H7 (cell line): ENCODE data around the gene SOS2. TPM values are rescaled to one million over a fixed set of nuclear protein-coding genes. Genes with fewer than 3 reads are reported as not detected.
"Not testable (repeated sequence)": the region's sequence is repeated elsewhere in the genome, so short reads cannot be mapped to it uniquely, and the experiment has no call there.

Source experiments
- DNase-seq: peaks from one replicate; pipeline ENCODE4 v3.0.0; 2012
- H3K27me3 ChIP-seq: 2 replicates; pipeline ENCODE4 v1.6.0; 2011; ENCODE audit warnings: mild to moderate bottlenecking, low read length; ENCODE audit not compliant: control insufficient read depth, insufficient read depth
- H3K36me3 ChIP-seq: replicated peaks from 2 replicates; pipeline ENCODE4 v1.5.1; 2011; ENCODE audit warnings: low read length; ENCODE audit not compliant: control insufficient read depth, insufficient read depth
- H3K4me3 ChIP-seq: 2 replicates; pipeline ENCODE4 v1.5.1; 2011; ENCODE audit warnings: low read depth, mild to moderate bottlenecking, control low read depth, low read length, moderate library complexity; ENCODE audit not compliant: insufficient read depth
- total RNA-seq: library from RNA; depleted of rRNA; stranded (reverse); fragments of >200 nt; shearing (Covaris generic); gene quantifications from 2 replicates; pipeline ENCODE4 v1.2.3, GENCODE V29; 2014

SOS2 gene
- total RNA-seq, 1 experiment from 2014 or later = 12.9 TPM

- H3K36me3 ChIP-seq = no peaks in the 10 kb centered on the region
- no peak overlapping the region for H3K4me3 ChIP-seq
- no peak for DNase-seq
- H3K27me3 ChIP-seq = no peaks in the 10 kb centered on the region
These were observed 140.0 kb downstream of the SOS2 start for GRCh38 chr14:50091240-50091913.

GRCh38 chr14:50089208-50089607, 142.2 kb downstream of the SOS2 start:
- H3K27me3 ChIP-seq = no peaks in the 10 kb centered on the region

DNA sequence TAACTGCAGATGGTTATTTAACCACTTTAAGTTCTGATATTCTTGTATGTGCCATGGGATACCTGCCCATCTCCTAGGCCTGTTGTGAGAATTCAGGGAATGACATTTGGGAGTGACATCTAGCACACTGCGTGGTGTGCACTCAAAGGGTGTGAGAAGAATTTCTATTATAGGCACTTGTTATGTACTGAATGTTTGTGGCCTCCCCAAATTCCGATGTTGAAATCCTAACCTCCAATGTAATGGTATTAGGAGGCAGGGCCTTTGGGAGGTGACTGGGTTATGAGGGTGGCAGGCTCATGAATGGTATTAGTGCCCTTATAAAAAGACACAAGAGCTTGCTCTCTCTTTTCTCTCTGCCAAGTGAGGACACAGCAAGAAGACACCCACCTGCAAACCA, 142.6 kb downstream of the SOS2 start:
- DNase-seq = no peak
- Histone ChIP-seq H3K27me3 (no peaks in the 10 kb centered on the region), H3K4me3 (no peak overlapping the region), H3K36me3 (no peaks in the 10 kb centered on the region)

More at GRCh38 chr14:50089208-50089607, 142.2 kb downstream of the SOS2 start:
- Histone ChIP-seq H3K4me3 (no peak overlapping the region), H3K36me3 (no peaks in the 10 kb centered on the region)
- no peak for DNase-seq

DNA sequence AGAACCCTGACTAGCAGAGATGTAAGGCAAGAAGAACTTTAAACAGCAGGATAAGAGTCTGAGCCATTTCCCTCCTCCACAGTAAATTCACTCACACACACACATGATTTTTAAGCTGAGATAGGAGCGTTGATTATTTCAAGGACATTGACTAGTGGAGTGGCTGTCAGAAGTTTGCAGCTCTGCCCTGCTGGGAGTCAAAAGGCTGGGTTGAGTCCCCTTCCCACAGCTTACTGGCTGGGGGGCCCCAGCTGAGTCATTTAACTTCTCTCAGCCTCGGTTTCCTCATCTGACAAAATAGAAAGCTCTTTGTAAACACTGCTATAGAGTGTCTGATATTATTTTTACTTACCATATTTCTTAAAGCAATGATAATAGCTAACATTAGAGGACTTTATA, 143.3 kb downstream of the SOS2 start:
- no peaks in the 10 kb centered on the region for H3K36me3 ChIP-seq
- DNase-seq = no peak

DNA sequence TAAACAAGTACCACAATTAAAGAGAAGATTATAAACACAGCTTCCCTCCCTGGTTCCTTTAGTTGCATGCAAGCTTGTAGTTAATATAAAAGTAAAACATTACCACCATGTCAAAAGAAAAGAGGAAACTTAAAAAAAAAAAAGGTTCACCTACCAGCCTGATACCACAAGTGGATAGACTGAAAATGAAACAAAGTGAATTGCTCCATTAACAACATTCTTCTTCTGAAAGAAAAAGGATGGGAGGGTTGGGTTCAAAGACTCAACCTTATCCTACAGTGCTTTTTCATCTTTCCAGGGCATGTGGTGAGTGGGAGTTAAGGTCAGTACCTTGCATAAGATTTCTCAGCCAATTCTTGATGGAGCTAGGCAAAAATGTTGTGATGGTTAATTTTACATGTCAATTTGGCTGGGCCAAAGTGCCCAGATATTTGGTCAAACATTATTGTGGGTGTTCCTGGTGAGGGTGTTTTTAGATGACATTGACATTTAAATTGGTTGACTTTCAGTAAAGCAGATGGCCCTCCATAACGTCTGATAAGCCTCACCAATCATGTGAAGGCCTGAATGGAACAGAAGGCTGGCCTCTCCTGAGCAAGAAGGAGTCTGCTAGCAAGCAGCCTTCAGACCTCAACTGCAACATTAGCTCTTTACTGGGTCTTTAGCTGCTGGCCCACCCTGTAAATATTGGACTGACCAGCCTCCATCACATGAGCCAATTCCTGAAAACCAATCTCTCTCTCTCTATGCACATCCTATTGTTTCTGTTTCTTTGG, 143.8 kb downstream of the SOS2 start:
- Histone ChIP-seq H3K4me3 (no peak overlapping the region), H3K27me3 (no peaks in the 10 kb centered on the region), H3K36me3 (no peaks in the 10 kb centered on the region)
- DNase-seq = no peak

More for the DNA sequence above, 143.3 kb downstream of the SOS2 start:
- H3K27me3 ChIP-seq = no peaks in the 10 kb centered on the region
- no peak overlapping the region for H3K4me3 ChIP-seq

DNA sequence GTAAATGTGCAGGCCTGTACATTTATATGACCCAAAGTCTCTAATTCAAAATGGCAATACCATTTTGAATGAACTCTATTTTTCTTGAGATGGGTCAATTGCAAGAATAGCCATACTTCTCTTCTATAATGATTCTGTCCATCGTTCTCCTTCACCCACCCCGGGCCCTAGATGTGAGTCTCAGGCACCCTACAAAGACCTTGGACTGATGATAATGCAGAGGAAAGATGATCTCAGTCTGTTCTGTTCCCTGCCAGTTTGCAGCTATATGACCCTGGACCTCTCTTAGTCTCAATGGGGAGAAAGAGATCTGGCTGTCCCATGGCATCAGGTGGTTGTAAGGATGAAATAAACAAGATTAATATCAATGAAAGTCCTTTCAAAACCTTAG, 145.1 kb downstream of the SOS2 start:
- no peak for DNase-seq
- Histone ChIP-seq H3K27me3 (no peaks in the 10 kb centered on the region), H3K4me3 (no peak overlapping the region), H3K36me3 (no peaks in the 10 kb centered on the region)

DNA sequence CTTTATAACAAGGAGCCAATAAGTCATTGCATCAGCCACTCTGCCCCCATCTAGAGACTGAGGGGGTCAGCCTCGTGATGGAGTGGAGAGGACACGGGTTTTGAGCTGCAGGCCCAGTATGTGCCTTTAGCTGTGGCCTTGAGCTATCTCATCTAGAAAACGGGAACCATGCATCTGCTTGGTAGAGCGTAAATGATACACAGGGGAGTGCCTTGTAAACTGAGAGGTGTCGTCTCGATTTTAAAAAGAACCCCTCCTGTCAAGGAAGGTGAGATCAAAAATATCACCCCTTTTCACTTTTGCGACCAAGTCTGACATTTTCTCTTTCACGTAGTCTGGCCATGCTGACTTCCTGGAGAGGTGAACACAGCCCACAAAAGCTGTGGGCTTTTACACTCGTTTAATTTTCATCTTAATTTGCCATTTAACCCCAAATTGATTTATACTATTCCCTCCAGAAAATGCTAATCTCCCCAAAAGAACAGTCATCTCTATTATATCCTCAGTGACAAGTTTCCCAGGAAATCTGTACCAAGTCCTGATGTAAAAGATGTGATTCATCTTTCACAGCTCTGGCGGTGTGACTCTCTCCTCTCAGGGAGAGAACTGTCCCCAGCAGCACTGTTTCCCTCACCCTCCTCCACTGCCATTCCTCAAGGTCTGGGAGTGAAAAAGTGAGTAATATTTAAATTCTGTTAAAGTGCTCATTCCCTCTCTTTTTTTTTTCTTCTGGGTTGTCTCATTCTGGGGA, 145.6 kb downstream of the SOS2 start:
- H3K27me3 ChIP-seq = no peaks in the 10 kb centered on the region
- H3K4me3 ChIP-seq = no peak overlapping the region
- H3K36me3 ChIP-seq = no peaks in the 10 kb centered on the region
- no peak for DNase-seq

DNA sequence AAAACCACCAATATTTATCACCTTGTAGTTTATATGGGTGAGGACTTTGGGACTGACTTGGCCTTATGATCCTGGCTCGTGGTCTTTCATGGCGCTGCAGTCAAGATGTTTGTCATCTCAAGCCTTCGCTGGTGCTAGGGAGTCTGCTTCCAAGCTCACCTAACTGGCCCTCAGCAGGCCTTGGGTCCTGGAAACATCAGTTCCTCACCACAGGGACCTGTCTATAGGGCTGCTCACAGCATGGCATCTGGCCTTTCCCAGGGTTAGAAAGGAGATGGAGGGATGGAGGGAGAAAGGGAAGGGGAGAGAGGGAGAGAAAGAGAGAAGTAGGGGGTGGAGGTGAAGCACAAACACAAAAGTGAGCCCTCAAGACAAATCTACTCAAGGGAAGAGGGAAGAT, 146.7 kb downstream of the SOS2 start:
- H3K27me3 ChIP-seq = no peaks in the 10 kb centered on the region
- no peak for DNase-seq
- H3K4me3 ChIP-seq = no peak overlapping the region
- no peaks in the 10 kb centered on the region for H3K36me3 ChIP-seq

DNA sequence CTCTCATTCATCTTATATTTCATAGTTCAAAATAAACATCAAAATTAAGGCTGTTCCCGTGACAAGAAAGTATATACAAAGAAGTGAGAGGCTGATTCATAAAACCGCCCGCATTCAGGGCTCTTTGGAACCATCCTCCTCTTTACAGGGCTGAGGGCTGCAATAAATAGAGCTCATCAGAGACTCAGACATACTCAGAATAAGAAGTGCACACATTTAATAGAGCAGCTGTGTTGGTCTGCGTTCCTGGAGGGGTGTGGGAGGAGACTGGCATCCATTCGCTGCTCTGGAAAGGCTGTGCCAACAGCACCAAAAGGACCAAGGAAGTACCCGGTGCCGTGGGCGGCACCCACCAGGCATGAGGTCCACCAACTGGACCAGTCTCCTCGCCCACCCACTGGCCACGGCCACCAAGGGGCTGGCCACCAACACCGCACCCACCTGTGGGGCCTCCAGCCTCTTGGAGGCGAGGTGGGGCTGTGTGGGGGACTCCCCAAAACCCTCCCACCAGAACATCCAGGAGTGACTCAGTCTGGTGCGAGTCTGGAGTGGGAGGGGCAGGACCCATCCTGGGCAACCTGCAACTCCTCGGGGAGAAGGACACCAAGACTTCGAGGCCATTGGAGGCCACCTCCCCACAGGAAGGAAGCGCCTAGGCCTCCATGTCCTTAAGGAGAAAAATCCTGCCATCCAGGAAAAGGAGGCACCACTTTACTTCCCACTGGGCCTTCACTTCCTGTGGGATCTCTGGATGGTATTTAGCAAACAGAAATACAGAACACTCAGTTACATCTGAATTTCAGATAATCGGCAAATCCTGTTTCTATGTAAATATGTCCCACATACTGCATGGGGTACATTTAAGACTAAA, 147.7 kb downstream of the SOS2 start:
- Histone ChIP-seq H3K27me3 (no peaks in the 10 kb centered on the region), H3K4me3 (no peak overlapping the region)
- DNase-seq = no peak

DNA sequence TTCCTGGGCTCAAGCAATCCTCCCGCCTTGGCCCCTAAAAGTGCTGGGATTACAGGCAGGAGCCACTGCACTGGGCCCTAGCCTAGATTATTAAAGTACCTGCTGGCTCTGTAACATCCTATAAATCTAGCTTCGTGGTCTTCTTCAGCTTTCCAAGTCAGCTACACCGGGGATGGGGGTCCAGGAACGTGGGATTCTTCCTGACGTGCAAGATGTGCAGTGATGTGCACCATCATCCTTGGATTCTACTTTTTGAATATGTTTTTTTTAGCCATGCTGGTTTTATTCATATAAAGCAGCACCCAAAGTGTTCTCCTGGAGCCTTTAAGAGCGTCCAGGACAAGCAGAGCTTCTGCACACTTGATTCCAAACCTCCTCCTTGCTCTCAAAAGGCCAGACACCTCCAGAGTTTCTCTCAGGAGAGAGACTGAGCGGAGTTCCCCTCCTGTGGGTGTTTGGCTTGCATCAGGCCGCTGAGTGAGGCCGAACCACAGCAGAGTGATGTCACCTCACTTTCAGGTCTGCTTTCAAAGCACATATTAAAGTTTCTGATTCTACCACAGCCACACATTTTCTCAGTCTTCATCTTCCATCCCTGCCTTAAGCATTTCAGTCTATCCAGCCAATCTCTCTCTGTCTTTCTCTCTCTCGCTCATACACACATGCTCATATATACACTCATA, 148.5 kb downstream of the SOS2 start:
- Histone ChIP-seq H3K27me3 (no peaks in the 10 kb centered on the region), H3K36me3 (no peaks in the 10 kb centered on the region), H3K4me3 (no peak overlapping the region)
- no peak for DNase-seq

More for the DNA sequence above, 147.7 kb downstream of the SOS2 start:
- H3K36me3 ChIP-seq = no peaks in the 10 kb centered on the region

- no peak overlapping the region for H3K4me3 ChIP-seq
- DNase-seq = no peak
- no peaks in the 10 kb centered on the region for H3K27me3 ChIP-seq
- H3K36me3 ChIP-seq = no peaks in the 10 kb centered on the region
These were observed 149.1 kb downstream of the SOS2 start for GRCh38 chr14:50082308-50082742.

GRCh38 chr14:50079103-50079502, 152.3 kb downstream of the SOS2 start:
- DNase-seq, H3K4me3 ChIP-seq, H3K27me3 ChIP-seq, H3K36me3 ChIP-seq: not testable (repeated sequence)

DNA sequence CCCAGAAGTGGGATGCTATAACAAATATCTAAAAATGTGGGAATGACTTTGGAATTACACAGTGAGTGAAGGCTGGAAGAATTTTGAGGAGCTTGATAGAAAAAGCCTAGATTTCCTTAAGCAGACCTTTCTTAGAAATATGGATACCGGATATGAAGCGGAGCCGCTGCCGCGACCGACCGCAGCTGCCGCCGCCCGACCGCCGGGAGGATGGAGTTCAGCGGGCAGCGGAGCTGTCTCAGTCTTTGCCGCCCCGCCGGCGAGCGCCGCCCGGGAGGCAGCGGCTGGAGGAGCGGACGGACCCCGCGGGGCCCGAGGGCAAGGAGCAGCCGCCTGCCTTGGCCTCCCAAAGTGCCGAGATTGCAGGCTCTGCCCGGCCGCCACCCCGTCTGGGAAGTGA, 157.7 kb downstream of the SOS2 start:
- H3K27me3 ChIP-seq, H3K4me3 ChIP-seq, H3K36me3 ChIP-seq, DNase-seq: not testable (repeated sequence)

GRCh38 chr14:50072395-50072794, 159.0 kb downstream of the SOS2 start:
- Histone ChIP-seq H3K27me3 (no peaks in the 10 kb centered on the region), H3K36me3 (no peaks in the 10 kb centered on the region), H3K4me3 (no peak overlapping the region)
- DNase-seq = no peak
